ENCODE measurements around the gene RNF7.

GRCh38 chr3:141699897-141700296 lies 38.2 kb upstream of the RNF7 start:
- TF ChIP-seq POLR2AphosphoS5 (IDR thresholded peaks at IDR 0.05; ENCODE audit: borderline replicate concordance, low read depth, low read length) (no peak), EZH2 (IDR thresholded peaks at IDR 0.05) (no peak)

Data from SK-N-MC (cell line).